Naive thymus-derived CD8-positive, alpha-beta T cell (primary cell): ENCODE data around the gene FAF1. TPM values are rescaled to one million over a fixed set of nuclear protein-coding genes. Genes with fewer than 3 reads are reported as not detected.

Experiments used
- ATAC-seq, 2 donors: fragments of 150-1000 bp; cut with Tn5 transposase in 1 of 2; sonication (Bioruptor Pico), chemical (Tn5 transposase) in 1 of 2; 1 replicate in 1 of 2; 2 replicates in 1 of 2; pipeline ENCODE4 v1.10.0; 2021; ENCODE audit warnings: mild to moderate bottlenecking in 2 of 2, moderate library complexity in 2 of 2
- POLR2A ChIA-PET: fragments of 350-600 bp; sonication (Branson Sonifier 250); formaldehyde crosslinking; loops from one replicate; lab custom pipeline; 2021; ENCODE audit warnings: antibody characterized with exemption; lab: Charles Lee
- DNase-seq, 10 donors: peaks; one replicate each; pipeline versions ENCODE4 v3.0.0 to v3.0.0-alpha.2; 2020 to 2022
- H3K27ac Mint-ChIP-seq, 10 donors: one replicate each; pipeline ENCODE4 v1.8.0; 2020 to 2022; ENCODE audit warnings: mild to moderate bottlenecking in 10 of 10, mixed read lengths in 10 of 10, moderate library complexity in 4 of 10, inconsistent platforms in 1 of 10
- H3K27me3 Mint-ChIP-seq, 5 donors: one replicate each; pipeline ENCODE4 v1.8.0; 2021 to 2022; ENCODE audit warnings: mixed read lengths in 5 of 5
- H3K36me3 Mint-ChIP-seq, 3 donors: one replicate each; pipeline ENCODE4 v1.8.0; 2020 to 2022; ENCODE audit warnings: mixed read lengths in 3 of 3, mild to moderate bottlenecking in 2 of 3, inconsistent platforms in 1 of 3
- H3K4me1 Mint-ChIP-seq, 4 donors: one replicate each; pipeline ENCODE4 v1.8.0; 2021 to 2022; ENCODE audit warnings: mixed read lengths in 4 of 4
- H3K4me3 Mint-ChIP-seq, 10 donors: one replicate each; pipeline ENCODE4 v1.8.0; 2020 to 2022; ENCODE audit warnings: mild to moderate bottlenecking in 10 of 10, mixed read lengths in 10 of 10, moderate library complexity in 6 of 10, inconsistent platforms in 1 of 10
- H3K9me3 Mint-ChIP-seq, 9 donors: one replicate each; pipeline ENCODE4 v1.8.0; 2020 to 2022; ENCODE audit warnings: mixed read lengths in 9 of 9, mild to moderate bottlenecking in 3 of 9, inconsistent platforms in 1 of 9, moderate library complexity in 1 of 9
- polyA plus RNA-seq, 3 donors: library from polyadenylated mRNA; unstranded; fragments of 300-500 nt; fragmentation: Illumina TruSeq; gene quantifications; one replicate each; pipeline ENCODE4 v1.2.3, GENCODE V29; 2021
- total RNA-seq, 8 experiments: library from RNA in 2 of 8; stranded (reverse) in 2 of 8; gene quantifications; one replicate each; pipeline ENCODE4 v1.2.3 and lab custom pipeline; 2021 to 2026

Gene FAF1
- total and polyA plus RNA-seq, 5 experiments from 2014 or later = 46.2 to 64.5 (median 48.2) TPM

DNA sequence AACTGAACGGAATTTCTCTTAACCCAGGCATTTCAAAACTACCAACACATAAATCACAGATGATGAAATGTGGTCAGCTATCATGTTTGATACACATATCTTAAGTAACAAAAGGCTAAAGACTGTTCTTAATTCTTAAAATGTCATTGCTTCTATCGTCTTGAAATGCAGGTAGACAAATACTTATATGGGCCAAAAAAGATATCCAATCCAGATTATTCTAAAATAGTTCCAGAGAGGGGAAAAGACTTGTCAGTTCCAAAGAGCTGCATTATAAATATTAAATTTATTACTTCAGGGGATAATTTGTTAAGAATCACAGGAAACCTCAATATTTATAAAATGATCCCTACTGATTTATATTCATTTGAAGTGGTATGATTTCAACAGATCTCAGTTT, 259.4 kb downstream of the FAF1 start:
- H3K27ac Mint-ChIP-seq = peak overlapping the region in 1 of 10 donors; percentile 19
- no peak for ATAC-seq

DNA sequence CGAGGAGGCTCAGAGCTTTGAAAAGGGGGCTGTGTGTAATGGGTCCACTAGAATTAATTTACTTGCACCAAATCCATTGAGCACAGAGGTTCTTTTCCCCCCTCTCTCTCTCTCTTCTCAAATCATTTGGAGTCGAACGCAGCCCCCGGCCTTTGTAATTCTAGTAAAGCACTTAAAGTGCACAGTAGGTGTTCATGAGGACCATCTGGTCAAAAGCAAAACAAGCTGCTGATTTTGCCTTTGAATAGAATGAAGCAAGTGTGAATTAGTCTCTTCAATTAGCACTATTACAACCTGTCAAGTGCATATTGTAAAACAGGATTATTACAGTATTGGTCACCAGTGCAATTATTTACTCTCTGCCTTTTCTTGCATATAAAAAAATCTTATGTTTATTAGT, 259.9 kb downstream of the FAF1 start:
- Mint-ChIP-seq H3K36me3 (peaks cover 0 to 6% (median 0%) of the 10 kb centered on the region in 3 donors), H3K4me3 (no peak overlapping the region), H3K27ac (peak overlapping the region in 1 of 10 donors; percentile 19), H3K27me3 (no peaks in the 10 kb centered on the region), H3K4me1 (peaks cover 0 to 6% (median under 1%) of the 10 kb centered on the region in 4 donors), H3K9me3 (no peaks in the 10 kb centered on the region)
- DNase-seq (no peak), ATAC-seq (no peak)
- POLR2A ChIA-PET = no interaction called here

More for the DNA sequence above, 259.4 kb downstream of the FAF1 start:
- Mint-ChIP-seq H3K27me3 (no peaks in the 10 kb centered on the region), H3K9me3 (no peaks in the 10 kb centered on the region), H3K4me3 (no peak overlapping the region), H3K4me1 (peaks cover 0 to 6% (median under 1%) of the 10 kb centered on the region in 4 donors), H3K36me3 (peaks cover 0 to 6% (median 0%) of the 10 kb centered on the region in 3 donors)
- POLR2A ChIA-PET = no interaction called here
- no peak for DNase-seq

DNA sequence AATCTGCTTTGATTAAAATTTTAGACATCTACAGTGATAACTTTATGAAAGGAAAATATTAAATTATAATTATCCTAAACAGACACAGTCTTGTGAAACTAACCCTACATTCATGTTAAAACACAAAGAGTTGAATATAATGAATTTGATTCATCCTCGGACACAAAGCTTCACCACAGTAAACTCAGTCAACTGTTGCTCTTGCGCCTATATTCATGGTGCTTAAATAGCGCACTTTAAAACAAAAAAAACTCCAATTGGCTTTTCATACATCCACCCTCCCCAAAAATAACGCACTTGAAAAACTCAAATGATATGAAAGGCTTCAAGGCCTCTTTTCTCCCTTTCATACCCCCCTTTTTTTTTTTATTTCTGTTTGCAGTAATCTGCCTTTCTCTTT, 260.3 kb downstream of the FAF1 start:
- POLR2A ChIA-PET = no interaction called here
- ATAC-seq = no peak
- Mint-ChIP-seq H3K36me3 (peaks cover 0 to 6% (median 0%) of the 10 kb centered on the region in 3 donors), H3K4me1 (peaks cover 0 to 6% (median under 1%) of the 10 kb centered on the region in 4 donors), H3K27ac (no peak overlapping the region), H3K9me3 (no peaks in the 10 kb centered on the region), H3K4me3 (no peak overlapping the region), H3K27me3 (no peaks in the 10 kb centered on the region)
- DNase-seq = no peak

DNA sequence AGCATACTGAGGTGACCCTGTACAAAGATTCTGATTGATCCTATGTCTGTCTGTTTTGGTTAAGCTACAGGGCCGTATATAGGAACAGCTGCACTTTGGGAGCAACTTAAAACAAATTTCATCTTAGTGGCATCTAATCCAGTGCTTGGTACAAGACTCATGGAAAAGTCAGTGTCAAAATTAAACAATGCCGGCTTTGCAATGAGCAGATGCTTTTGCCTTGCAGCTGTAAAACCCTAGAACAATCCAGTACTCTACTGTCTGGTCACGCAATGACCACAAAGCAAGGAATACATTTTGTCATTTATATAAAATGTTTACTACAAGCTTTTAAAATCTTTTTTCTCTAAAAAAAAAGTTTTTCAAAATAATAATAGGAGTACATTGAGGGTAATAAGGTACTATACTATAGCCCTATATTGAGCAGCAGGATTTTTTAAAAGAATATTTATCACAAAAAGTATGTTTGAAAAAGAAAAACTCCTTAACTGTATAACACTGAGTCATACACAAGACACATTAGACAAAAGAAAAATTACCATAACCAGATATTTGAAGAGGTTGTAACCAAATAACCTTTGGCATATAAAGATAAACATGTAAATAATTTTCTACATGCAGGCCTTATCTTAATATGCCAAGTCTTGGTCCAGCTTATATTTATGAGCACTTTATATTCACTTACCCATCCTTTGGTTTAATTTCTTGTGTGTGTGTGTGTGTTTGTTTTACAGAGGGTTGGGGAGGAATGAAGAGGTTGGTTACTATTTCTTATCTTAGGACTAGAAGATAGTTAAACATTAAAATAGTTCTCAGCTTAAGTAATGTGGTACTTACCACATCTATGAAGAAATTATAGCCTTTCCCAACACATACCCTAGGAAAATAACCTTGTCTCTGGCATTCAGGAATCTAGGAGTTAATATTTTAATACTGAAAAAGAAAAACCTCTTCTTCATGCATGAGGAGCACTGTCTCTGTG, 262.3 kb downstream of the FAF1 start:
- Mint-ChIP-seq H3K27me3 (no peaks in the 10 kb centered on the region), H3K4me1 (peaks cover 0 to 6% (median 0%) of the 10 kb centered on the region in 4 donors), H3K4me3 (no peak overlapping the region), H3K27ac (no peak overlapping the region), H3K9me3 (no peaks in the 10 kb centered on the region), H3K36me3 (peaks cover 0 to 9% (median 0%) of the 10 kb centered on the region in 3 donors)
- ATAC-seq (no peak), DNase-seq (no peak)
- POLR2A ChIA-PET = no interaction called here

DNA sequence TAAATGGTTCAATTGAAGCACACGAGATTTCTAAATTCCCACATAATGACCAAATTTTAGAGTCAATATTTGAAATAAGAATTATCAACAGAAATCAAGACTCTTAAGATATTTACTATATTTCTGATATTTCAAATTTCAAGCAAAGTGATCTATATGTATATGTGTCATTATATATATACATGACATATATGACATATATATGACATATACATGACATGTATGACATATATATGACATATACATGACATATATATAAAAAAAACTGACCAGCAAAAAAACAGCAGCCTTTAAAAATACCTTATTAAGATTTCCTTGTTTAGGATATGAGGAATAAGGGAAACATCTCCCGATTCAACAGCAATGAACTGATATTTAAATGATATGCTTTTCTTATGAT, 266.2 kb downstream of the FAF1 start:
- DNase-seq = no peak
- Mint-ChIP-seq H3K4me3 (no peak overlapping the region), H3K27ac (no peak overlapping the region), H3K9me3 (no peaks in the 10 kb centered on the region), H3K4me1 (no peaks in the 10 kb centered on the region), H3K27me3 (no peaks in the 10 kb centered on the region), H3K36me3 (peaks cover 9 to 22% (median 21%) of the 10 kb centered on the region in 3 donors)
- POLR2A ChIA-PET = no interaction called here
- no peak for ATAC-seq

DNA sequence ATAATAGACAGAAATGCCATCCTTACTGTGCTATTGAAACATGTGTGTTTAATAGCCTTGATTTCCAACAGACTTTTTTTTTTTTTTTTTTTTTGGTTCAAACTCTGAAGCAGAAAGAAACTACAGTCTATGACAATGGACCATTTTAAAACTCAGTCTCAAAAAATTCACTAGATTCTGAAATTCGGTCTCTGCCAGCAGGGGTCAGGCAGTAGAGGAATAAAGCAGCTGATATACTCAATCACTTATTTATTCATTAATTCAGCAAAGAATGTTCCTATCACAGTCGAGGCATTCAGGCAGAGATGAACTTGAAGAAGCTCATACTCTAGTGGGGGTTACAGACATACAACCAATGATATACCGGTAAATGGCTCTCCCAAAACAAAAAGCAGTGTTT, 275.9 kb downstream of the FAF1 start:
- H3K9me3 Mint-ChIP-seq = no peaks in the 10 kb centered on the region

DNA sequence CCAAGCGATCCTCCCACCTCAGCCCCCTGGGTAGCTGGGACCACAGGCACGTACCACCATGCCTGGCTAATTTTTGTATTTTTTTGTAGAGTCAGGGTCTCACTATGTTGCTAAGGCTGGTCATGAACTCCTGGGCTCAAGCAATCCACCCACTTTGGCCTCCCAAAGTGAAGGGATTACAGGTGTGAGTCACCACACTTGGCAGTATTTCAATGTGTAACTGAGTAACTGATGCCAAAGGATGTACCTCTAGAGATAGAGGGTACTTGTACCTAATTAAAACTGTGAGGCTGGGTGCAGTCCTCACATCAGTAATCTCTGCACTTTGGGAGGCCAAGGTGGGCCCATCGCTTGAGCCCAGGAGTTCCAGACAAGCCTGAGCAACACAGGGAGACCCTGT, 278.1 kb downstream of the FAF1 start:
- H3K4me3 Mint-ChIP-seq = no peak overlapping the region

More for the DNA sequence above, 275.9 kb downstream of the FAF1 start:
- Mint-ChIP-seq H3K4me3 (no peak overlapping the region), H3K27me3 (no peaks in the 10 kb centered on the region), H3K36me3 (peaks cover 0 to 32% (median 29%) of the 10 kb centered on the region in 3 donors), H3K27ac (no peak overlapping the region), H3K4me1 (no peaks in the 10 kb centered on the region)
- no peak for ATAC-seq
- no peak for DNase-seq
- POLR2A ChIA-PET = no interaction called here

DNA sequence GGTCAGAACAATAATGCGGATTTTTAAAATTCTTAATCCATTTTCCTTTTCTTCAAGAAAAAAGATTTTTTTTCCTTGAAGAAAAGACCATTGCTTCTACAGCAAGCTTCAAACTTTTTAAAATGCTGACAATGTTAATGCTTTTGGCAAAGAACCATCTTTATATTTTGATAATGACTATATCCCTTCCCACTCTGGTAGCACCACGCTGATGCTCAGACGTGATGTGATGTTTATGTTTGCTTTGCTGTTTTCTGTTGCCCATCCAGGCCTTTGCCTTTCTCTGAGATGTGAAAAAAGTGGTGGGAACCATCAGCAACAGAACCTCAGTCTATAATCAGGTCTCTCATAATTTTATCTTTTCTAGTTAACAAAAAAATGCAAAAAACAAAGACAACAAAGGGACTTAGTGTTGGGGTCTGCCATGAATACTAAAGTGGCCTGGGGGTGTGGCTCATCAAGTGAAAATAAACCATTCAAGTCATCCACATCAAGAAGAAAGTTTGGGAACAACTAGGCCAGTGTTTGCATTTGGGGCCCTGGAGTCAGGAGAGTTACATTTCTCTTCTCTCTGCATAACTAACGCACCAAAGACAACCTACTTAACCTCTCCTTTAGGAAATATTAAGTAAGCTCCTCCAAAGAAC, 292.2 kb downstream of the FAF1 start:
- ATAC-seq (no peak), DNase-seq (no peak)
- Mint-ChIP-seq H3K4me3 (no peak overlapping the region), H3K9me3 (no peaks in the 10 kb centered on the region), H3K27ac (peak overlapping the region in 1 of 10 donors; percentile 48), H3K27me3 (no peaks in the 10 kb centered on the region), H3K4me1 (peaks cover 0 to 8% (median 0%) of the 10 kb centered on the region in 4 donors), H3K36me3 (peaks cover 0 to 19% (median under 1%) of the 10 kb centered on the region in 3 donors)
- POLR2A ChIA-PET = no interaction called here

More for the DNA sequence above, 278.1 kb downstream of the FAF1 start:
- H3K36me3 Mint-ChIP-seq = peaks cover 0 to 24% (median 19%) of the 10 kb centered on the region in 3 donors
- no peaks in the 10 kb centered on the region for H3K27me3 Mint-ChIP-seq
- POLR2A ChIA-PET = no interaction called here
- H3K27ac Mint-ChIP-seq = no peak overlapping the region
- no peaks in the 10 kb centered on the region for H3K4me1 Mint-ChIP-seq
- ATAC-seq (no peak), DNase-seq (no peak)
- H3K9me3 Mint-ChIP-seq = no peaks in the 10 kb centered on the region

DNA sequence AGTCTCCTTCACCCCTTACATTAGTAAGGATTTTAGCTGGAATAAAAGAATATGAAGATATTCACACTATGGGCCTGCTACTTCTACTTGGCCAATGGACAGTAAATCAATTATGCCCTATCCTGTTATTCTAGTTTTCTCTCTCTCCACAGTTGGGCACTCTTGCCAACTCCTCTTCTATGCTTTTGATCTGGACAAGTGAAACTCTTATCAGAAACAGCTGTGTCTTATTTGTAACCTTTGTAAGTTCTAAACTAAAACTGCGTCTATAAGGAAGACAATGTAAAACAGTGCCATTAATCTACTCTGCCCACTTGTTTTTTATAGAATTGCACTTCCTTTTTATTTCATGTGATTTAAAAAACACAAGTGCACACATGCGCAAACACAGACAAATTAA, 292.8 kb downstream of the FAF1 start:
- peaks cover 0 to 17% (median 2%) of the 10 kb centered on the region in 3 donors for H3K36me3 Mint-ChIP-seq
- POLR2A ChIA-PET = no interaction called here
- no peaks in the 10 kb centered on the region for H3K9me3 Mint-ChIP-seq
- H3K4me3 Mint-ChIP-seq = no peak overlapping the region
- DNase-seq = no peak
- H3K27ac Mint-ChIP-seq = peak overlapping the region in 2 of 10 donors; percentile 0 to 14
- H3K27me3 Mint-ChIP-seq = no peaks in the 10 kb centered on the region
- no peak for ATAC-seq
- H3K4me1 Mint-ChIP-seq = peaks cover 0 to 8% (median 0%) of the 10 kb centered on the region in 4 donors

DNA sequence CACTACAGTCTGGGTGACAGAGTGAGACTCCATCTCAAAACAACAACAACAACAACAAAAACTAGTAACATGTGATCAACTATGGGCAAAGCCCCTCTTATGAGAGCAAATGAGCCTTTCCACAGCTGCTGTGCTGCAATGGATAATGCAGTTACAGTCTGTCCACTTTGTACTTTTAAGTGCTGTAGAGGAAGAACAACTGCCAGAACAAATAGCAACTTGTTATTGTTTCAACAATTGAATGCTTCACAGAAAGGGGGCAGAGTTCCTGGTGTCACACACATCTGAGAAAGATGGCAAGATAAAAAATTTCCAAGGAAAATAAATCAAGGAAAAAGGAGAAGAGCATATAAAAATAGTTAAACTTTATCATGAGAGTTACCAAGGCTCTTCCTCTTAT, 293.2 kb downstream of the FAF1 start:
- Mint-ChIP-seq H3K27ac (no peak overlapping the region), H3K4me3 (no peak overlapping the region), H3K9me3 (no peaks in the 10 kb centered on the region), H3K4me1 (peaks cover 0 to 8% (median 0%) of the 10 kb centered on the region in 4 donors), H3K36me3 (peaks cover 0 to 14% (median 2%) of the 10 kb centered on the region in 3 donors), H3K27me3 (no peaks in the 10 kb centered on the region)
- DNase-seq = no peak
- no peak for ATAC-seq
- POLR2A ChIA-PET = no interaction called here

DNA sequence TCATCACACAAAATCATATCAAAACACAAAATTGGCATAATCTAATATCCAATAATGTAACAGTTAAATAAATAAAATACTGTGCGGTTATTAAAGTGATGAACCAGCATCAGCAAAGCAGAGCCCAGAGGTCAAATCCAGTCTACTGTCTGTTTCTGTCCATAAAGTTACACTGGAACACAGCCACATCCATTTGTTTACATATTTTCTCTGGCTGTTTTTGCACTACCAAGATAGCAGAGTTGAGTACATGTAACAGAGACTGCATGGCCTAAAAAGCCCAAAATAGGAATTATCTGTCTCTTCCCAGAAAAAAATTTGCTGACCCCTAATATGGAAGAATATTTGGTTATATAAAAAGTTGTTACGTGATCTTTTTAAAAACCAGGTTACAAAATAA, 294.7 kb downstream of the FAF1 start:
- POLR2A ChIA-PET = no interaction called here

DNA sequence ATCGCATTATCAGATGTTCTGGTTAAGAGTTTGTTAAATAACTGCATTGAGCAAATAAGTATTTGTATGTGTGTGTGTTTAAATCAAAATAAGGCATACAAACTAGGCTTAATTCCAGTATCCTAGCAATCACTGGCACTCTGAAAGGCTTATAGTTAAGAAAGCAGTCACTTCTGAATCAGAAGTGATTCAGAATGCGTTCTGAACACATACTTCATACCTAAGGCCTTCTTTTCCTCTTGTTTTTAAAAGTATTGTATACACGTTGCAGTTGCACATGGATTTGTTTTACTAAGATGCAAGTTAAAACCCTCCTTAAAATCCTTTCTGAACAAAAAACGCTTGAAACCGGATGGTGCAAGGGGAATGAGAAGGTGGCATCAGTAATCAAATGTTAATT, 298.4 kb downstream of the FAF1 start:
- ATAC-seq (no peak), DNase-seq (no peak)
- H3K27me3 Mint-ChIP-seq = no peaks in the 10 kb centered on the region
- H3K9me3 Mint-ChIP-seq = no peaks in the 10 kb centered on the region
- peaks cover 6 to 17% (median 16%) of the 10 kb centered on the region in 4 donors for H3K4me1 Mint-ChIP-seq
- H3K27ac Mint-ChIP-seq = no peak overlapping the region
- peaks cover 0 to 5% (median 3%) of the 10 kb centered on the region in 3 donors for H3K36me3 Mint-ChIP-seq
- no peak overlapping the region for H3K4me3 Mint-ChIP-seq
- POLR2A ChIA-PET = no interaction called here

More for the DNA sequence above, 294.7 kb downstream of the FAF1 start:
- Mint-ChIP-seq H3K4me1 (peaks cover 0 to 8% (median 0%) of the 10 kb centered on the region in 4 donors), H3K4me3 (no peak overlapping the region), H3K9me3 (no peaks in the 10 kb centered on the region), H3K27me3 (no peaks in the 10 kb centered on the region), H3K27ac (no peak overlapping the region), H3K36me3 (peaks cover 0 to 5% (median 2%) of the 10 kb centered on the region in 3 donors)
- DNase-seq (no peak), ATAC-seq (no peak)
